ENCODE data around the gene DAAM1.

- TF ChIP-seq CTCF (IDR thresholded peaks at IDR 0.05 in 8 of 11, conservative IDR thresholded peaks at IDR 0.05 in 3 of 11) (no peak), POLR2A (IDR thresholded peaks at IDR 0.05) (no peak), POLR2AphosphoS5 (IDR thresholded peaks at IDR 0.05) (no peak)
These were observed 4.1 kb upstream of the DAAM1 start for GRCh38 chr14:59184396-59184795.

Data from spleen (tissue), 7 donors.